ENCODE results near the gene ARL3.

ARL3 gene

GRCh38 chr10:102652170-102652916, 61.9 kb downstream of the ARL3 start:
- DNase-seq (ENCODE audit: low read depth in 2 of 3, low spot score in 1 of 3) = no peak

GRCh38 chr10:102651455-102652169, 62.6 kb downstream of the ARL3 start:
- no peak for DNase-seq (ENCODE audit: low read depth in 2 of 3, low spot score in 1 of 3)

- no peak for DNase-seq (ENCODE audit: low read depth in 2 of 3, low spot score in 1 of 3)
These were observed 63.3 kb downstream of the ARL3 start for GRCh38 chr10:102650655-102651454.

- no peak for DNase-seq (ENCODE audit: low read depth in 2 of 3, low spot score in 1 of 3)
These were observed 64.2 kb downstream of the ARL3 start for GRCh38 chr10:102649797-102650654.

GRCh38 chr10:102648889-102649796, 65.1 kb downstream of the ARL3 start:
- no peak for DNase-seq (ENCODE audit: low read depth in 2 of 3, low spot score in 1 of 3)

GRCh38 chr10:102648269-102648888, 65.8 kb downstream of the ARL3 start:
- no peak for DNase-seq (ENCODE audit: low read depth in 2 of 3, low spot score in 1 of 3)

- no peak for DNase-seq (ENCODE audit: low read depth in 2 of 3, low spot score in 1 of 3)
These were observed 66.5 kb downstream of the ARL3 start for GRCh38 chr10:102647443-102648268.

- DNase-seq (ENCODE audit: low read depth in 2 of 3, low spot score in 1 of 3) = peak in 2 of 3 donors; percentile 46 to 48
These were observed 67.4 kb downstream of the ARL3 start for GRCh38 chr10:102646610-102647442.

GRCh38 chr10:102645741-102646609, 68.2 kb downstream of the ARL3 start:
- DNase-seq (ENCODE audit: low read depth in 2 of 3, low spot score in 1 of 3) = peak; percentile 65 to 70 (median 66)

- DNase-seq (ENCODE audit: low read depth in 2 of 3, low spot score in 1 of 3) = no peak
These were observed 68.8 kb downstream of the ARL3 start for GRCh38 chr10:102645388-102645740.

- DNase-seq (ENCODE audit: low read depth in 2 of 3, low spot score in 1 of 3) = peak in 2 of 3 donors; percentile 62 to 74
These were observed 69.4 kb downstream of the ARL3 start for GRCh38 chr10:102644646-102645387.

- peak in 1 of 3 donors; percentile 59 for DNase-seq (ENCODE audit: low read depth in 2 of 3, low spot score in 1 of 3)
These were observed 70.0 kb downstream of the ARL3 start, which contains the start of gene TRIM8 for GRCh38 chr10:102644066-102644645. TSS of gene TRIM8 (plus strand) at chr10:102644479. CDS start at chr10:102644618, 139 bp downstream.

GRCh38 chr10:102643336-102644065, 70.7 kb downstream of the ARL3 start:
- DNase-seq (ENCODE audit: low read depth in 2 of 3, low spot score in 1 of 3) = peak in 1 of 3 donors; percentile 60

- DNase-seq (ENCODE audit: low read depth in 2 of 3, low spot score in 1 of 3) = peak in 1 of 3 donors; percentile 14
These were observed 71.4 kb downstream of the ARL3 start for GRCh38 chr10:102642736-102643335.

Measured in stimulated activated CD4-positive, alpha-beta T cell treated with anti-CD3 and anti-CD28 coated beads, Interleukin-12 subunit alpha, Interleukin-12 subunit beta, amount 100 ng/mL, for 48 hours (primary cell).